ENCODE results near the gene OR6C2. TPM values are rescaled to one million over a fixed set of nuclear protein-coding genes. Genes with fewer than 3 reads are reported as not detected.
"Not testable (repeated sequence)": the region's sequence is repeated elsewhere in the genome, so short reads cannot be mapped to it uniquely, and the experiment has no call there.

The OR6C2 gene
- not detected for total RNA-seq

GRCh38 chr12:55443776-55444175, at the start of gene OR6C2:
TSS of gene OR6C2 (plus strand) at chr12:55444076. CDS start at chr12:55452214, 8,138 bp downstream.
- no peak for DNase-seq

GRCh38 chr12:55396326-55396725, 47.5 kb upstream of the OR6C2 start:
- DNase-seq: no peak

GRCh38 chr12:55400229-55400628, 43.6 kb upstream of the OR6C2 start, which contains the start of gene OR6C65:
TSS of gene OR6C65 (plus strand) at chr12:55400529. CDS start at chr12:55400529, 0 bp downstream.
- DNase-seq: no peak

GRCh38 chr12:55407866-55408265, 36.0 kb upstream of the OR6C2 start:
- DNase-seq: no peak

GRCh38 chr12:55409133-55409532, 34.7 kb upstream of the OR6C2 start:
- DNase-seq: not testable (repeated sequence)

GRCh38 chr12:55412138-55412537, 31.7 kb upstream of the OR6C2 start:
- DNase-seq: not testable (repeated sequence)

GRCh38 chr12:55413498-55414388, 30.1 kb upstream of the OR6C2 start:
- not testable (repeated sequence) for DNase-seq

- not testable (repeated sequence) for DNase-seq
These were observed 29.5 kb upstream of the OR6C2 start for GRCh38 chr12:55414396-55414823.

- DNase-seq: not testable (repeated sequence)
These were observed 29.0 kb upstream of the OR6C2 start for GRCh38 chr12:55414889-55415288.

GRCh38 chr12:55416961-55417360, 26.9 kb upstream of the OR6C2 start:
- DNase-seq: no peak

- DNase-seq: no peak
These were observed 23.4 kb upstream of the OR6C2 start for GRCh38 chr12:55420307-55420962.

GRCh38 chr12:55425954-55426353, 17.9 kb upstream of the OR6C2 start, which contains the start of gene OR6C76:
TSS of gene OR6C76 (plus strand) at chr12:55426254. CDS start at chr12:55426254, 0 bp downstream.
- DNase-seq: no peak

GRCh38 chr12:55428331-55429243, 15.3 kb upstream of the OR6C2 start:
- no peak for DNase-seq

- not testable (repeated sequence) for DNase-seq
These were observed 2.6 kb upstream of the OR6C2 start for GRCh38 chr12:55441233-55441632.

GRCh38 chr12:55445357-55445756, 1.5 kb downstream of the OR6C2 start:
- DNase-seq: no peak

GRCh38 chr12:55446326-55446725, 2.5 kb downstream of the OR6C2 start:
- no peak for DNase-seq

- DNase-seq: no peak
These were observed 4.9 kb downstream of the OR6C2 start for GRCh38 chr12:55448825-55449224.

GRCh38 chr12:55464926-55465325, 21.1 kb downstream of the OR6C2 start:
- not testable (repeated sequence) for DNase-seq

- DNase-seq: no peak
These were observed 24.0 kb downstream of the OR6C2 start for GRCh38 chr12:55467836-55468235.

- no peak for DNase-seq
These were observed 25.4 kb downstream of the OR6C2 start for GRCh38 chr12:55469291-55469690.

GRCh38 chr12:55470088-55470829, 26.4 kb downstream of the OR6C2 start, which contains the start of gene OR6C70:
TSS of gene OR6C70 (minus strand) at chr12:55470138. CDS start at chr12:55470138, 0 bp downstream.
- DNase-seq: no peak

- no peak for DNase-seq
These were observed 28.4 kb downstream of the OR6C2 start for GRCh38 chr12:55472264-55472663.
